H1 (cell line): ENCODE measurements around the gene TRPV2. TPM values are rescaled to one million over a fixed set of nuclear protein-coding genes. Genes with fewer than 3 reads are reported as not detected.

Source experiments
- HDAC6 ChIP-seq: IDR thresholded peaks from one replicate; pipeline ENCODE4 v1.7.1; 2012; ENCODE audit warnings: low read depth, mild to moderate bottlenecking, inconsistent platforms, low read length, moderate library complexity
- polyA plus RNA-seq, 7 experiments: library from polyadenylated mRNA; depleted of rRNA in 3 of 7; stranded (reverse) in 5 of 7; unstranded in 2 of 7; fragments of >200 nt in 5 of 7; fragments of 200-250 nt in 2 of 7; gene quantifications; 1 replicate in 5 of 7; 2 replicates in 1 of 7; 4 replicates in 1 of 7; pipeline versions ENCODE4 v1.2.1 to v1.2.3, GENCODE V29; 2011 to 2013; ENCODE audit warnings: missing spikeins in 2 of 7, mixed read lengths in 2 of 7
- total RNA-seq: library from RNA; stranded (reverse); fragmentation: NEBNext Ultra II Directional; extraction: Animal tissue kit (Norgen Biotek cat#: 25700); gene quantifications from 2 replicates; pipeline ENCODE4 v1.2.1, GENCODE V29; 2021

TRPV2 gene
- total and polyA plus RNA-seq, 2 of the 8 experiments (the other 6 are each of a cell fraction or from before 2014, with no cell fraction given) = 1.7 to 2.1 TPM

GRCh38 chr17:16477666-16478065 lies 62.3 kb downstream of the TRPV2 start (continued):
- no peak for TF ChIP-seq HDAC6
